Thymus (tissue), 11 donors: ENCODE results near the gene RUBCN. TPM values are rescaled to one million over a fixed set of nuclear protein-coding genes. Genes with fewer than 3 reads are reported as not detected.
"Not testable (repeated sequence)": the region's sequence is repeated elsewhere in the genome, so short reads cannot be mapped to it uniquely, and the experiment has no call there.

Experiments
- DNase-seq, 9 donors: peaks; one replicate each; pipeline ENCODE4 v3.0.0-alpha.2; 2013; ENCODE audit warnings: low spot score in 9 of 9, low read depth in 6 of 9, missing footprints in 1 of 9
- H3K27ac ChIP-seq, 2 donors: one replicate each; pipeline ENCODE4 v1.5.1; 2013; ENCODE audit warnings: control low read depth in 1 of 2, low read depth in 1 of 2, low read length in 1 of 2, mild to moderate bottlenecking in 1 of 2, moderate library complexity in 1 of 2
- H3K27me3 ChIP-seq, 2 donors: one replicate each; pipeline ENCODE4 v1.5.1; 2013; ENCODE audit warnings: low read length in 1 of 2; ENCODE audit not compliant: control insufficient read depth in 2 of 2, insufficient read depth in 1 of 2
- H3K36me3 ChIP-seq, 2 donors: one replicate each; pipeline ENCODE4 v1.5.1; 2013; ENCODE audit warnings: low read length in 1 of 2, mild to moderate bottlenecking in 1 of 2, moderate library complexity in 1 of 2; ENCODE audit not compliant: control insufficient read depth in 2 of 2, insufficient read depth in 2 of 2
- H3K4me1 ChIP-seq, 2 donors: one replicate each; pipeline ENCODE4 v1.5.1; 2013; ENCODE audit warnings: low read length in 2 of 2; ENCODE audit not compliant: control insufficient read depth in 2 of 2, insufficient read depth in 2 of 2
- H3K4me3 ChIP-seq, 2 donors: one replicate each; pipeline ENCODE4 v1.5.1; 2013; ENCODE audit warnings: low read length in 2 of 2, control low read depth in 1 of 2, mild to moderate bottlenecking in 1 of 2
- H3K9me3 ChIP-seq, 2 donors: one replicate each; pipeline ENCODE4 v1.5.1; 2013; ENCODE audit warnings: low read length in 1 of 2, mild to moderate bottlenecking in 1 of 2; ENCODE audit not compliant: control insufficient read depth in 2 of 2, insufficient read depth in 1 of 2
- WGBS: extraction: QIAGEN DNeasy Blood & Tissue Kit; methylation state at CpG from one replicate; pipeline ENCODE4 v1.1.7; 2013; 5-methylcytosine and 5-hydroxymethylcytosine counted together
- polyA plus RNA-seq: library from polyadenylated mRNA; stranded (reverse); fragments of 200-250 nt; gene quantifications from one replicate; pipeline ENCODE4 v1.2.3, GENCODE V29; 2013
- total RNA-seq: library from RNA; stranded (reverse); fragments of 120-200 nt; gene quantifications from one replicate; pipeline ENCODE4 v1.2.4, GENCODE V29; 2013
- donor health status: healthy.

Gene RUBCN
- total and polyA plus RNA-seq, 2 donors = 5.9 to 12.0 TPM

DNA sequence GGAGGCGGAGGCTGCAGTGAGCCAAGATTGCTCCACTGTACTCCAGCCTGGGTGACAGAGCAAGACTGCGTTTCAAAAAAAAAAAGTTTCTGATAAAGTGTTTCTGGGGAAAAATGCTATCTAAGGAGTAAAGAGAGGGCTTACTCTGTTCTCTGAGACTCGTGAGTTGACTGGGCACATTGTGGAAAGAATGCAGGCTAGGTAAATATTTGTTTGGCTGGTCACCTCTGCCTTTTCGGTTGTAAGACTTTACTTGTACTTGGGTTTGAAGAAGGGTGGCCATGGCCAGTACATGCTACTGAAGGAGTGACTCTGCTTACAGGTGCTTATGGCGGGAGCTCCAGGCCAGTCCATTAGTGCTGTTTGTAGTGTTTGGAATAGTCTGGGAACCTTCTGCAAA, 68.7 kb downstream of the RUBCN start:
- Histone ChIP-seq H3K9me3 (no peaks in the 10 kb centered on the region), H3K27ac (no peak overlapping the region), H3K4me1 (peaks cover 0 to 9% of the 10 kb centered on the region in 2 donors), H3K4me3 (no peak overlapping the region), H3K36me3 (peaks cover 6 to 13% of the 10 kb centered on the region in 2 donors), H3K27me3 (no peaks in the 10 kb centered on the region)
- 97% methylated on average over 5 of the region's 5 CpGs for WGBS
- DNase-seq = no peak

DNA sequence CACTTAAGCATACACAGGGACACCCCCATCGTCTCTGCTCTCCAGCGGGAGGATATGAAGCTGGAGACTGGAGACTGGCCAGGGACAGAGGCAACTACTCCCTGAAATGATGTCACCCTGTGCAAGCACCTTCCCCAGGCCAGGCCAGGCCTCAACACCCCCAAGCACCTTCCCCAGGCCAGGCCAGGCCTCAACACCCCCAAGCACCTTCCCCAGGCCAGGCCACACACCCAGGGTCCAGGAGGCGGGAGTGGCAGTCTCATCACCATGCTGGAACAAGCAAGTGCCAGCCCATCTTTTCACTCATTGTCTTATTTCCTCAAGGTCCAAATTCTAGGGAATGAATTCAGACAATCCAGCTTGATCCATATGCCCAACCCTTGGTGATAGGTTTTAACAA, 69.4 kb downstream of the RUBCN start:
- not testable (repeated sequence) for H3K9me3 ChIP-seq, H3K4me3 ChIP-seq, H3K36me3 ChIP-seq, H3K27ac ChIP-seq, H3K27me3 ChIP-seq, DNase-seq, H3K4me1 ChIP-seq
- 94% methylated on average over 1 of the region's 3 CpGs for WGBS

DNA sequence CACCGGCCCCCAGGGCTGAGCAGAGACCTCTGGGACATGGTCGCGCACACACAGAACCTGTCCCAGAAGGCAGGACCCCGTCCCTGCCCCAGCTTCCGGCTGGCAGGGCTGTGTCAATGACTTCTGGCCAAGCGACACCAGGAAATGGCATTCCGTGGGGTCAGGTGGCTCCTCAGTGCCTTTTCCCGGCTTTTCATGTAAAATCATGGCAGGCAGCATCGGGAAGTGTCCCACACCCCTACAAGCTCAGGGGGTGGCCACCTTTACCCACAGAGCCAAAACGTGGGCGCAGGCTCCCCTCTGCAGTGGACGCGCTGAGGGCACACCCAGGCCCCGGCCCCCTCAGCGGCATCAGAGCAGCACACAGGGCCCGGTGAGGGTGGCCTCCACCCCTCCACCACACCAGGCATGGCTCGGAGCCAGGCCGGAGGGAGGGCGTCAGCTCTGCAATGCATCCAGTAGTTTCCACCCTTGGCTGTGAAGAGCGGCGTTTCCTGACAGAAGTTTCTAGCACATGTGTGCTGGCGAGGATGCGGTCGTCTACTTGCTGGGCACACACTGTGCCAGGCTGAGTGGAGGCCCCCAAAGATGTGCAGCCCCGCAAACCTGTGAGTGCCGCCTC, 70.4 kb downstream of the RUBCN start:
- DNase-seq, H3K27ac ChIP-seq, H3K27me3 ChIP-seq, H3K36me3 ChIP-seq, H3K4me3 ChIP-seq, H3K9me3 ChIP-seq: not testable (repeated sequence)
- peaks cover 0 to 11% of the 10 kb centered on the region in 2 donors for H3K4me1 ChIP-seq
- WGBS = 92% methylated on average over 22 of the region's 26 CpGs

DNA sequence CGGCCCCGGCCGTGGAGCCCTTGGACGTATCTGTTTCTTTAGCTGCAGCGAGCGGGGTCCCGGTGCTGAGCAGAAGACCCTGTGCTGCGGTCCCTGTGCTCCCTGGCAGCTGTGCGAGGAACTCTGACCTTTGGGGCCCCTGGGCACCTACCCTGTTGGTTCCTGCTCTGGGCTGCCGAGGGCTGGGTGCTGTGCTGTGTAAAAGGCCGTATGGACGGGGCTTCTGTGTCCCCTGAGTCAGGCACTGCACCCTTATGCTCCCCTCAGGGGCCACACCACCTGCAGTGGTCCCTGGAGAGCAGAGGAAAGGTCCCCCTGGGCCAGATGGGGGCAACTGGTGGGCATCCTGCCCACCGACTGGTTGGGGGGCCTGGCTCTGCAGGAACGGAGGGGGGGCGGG, 71.2 kb downstream of the RUBCN start:
- H3K36me3 ChIP-seq, DNase-seq, H3K27ac ChIP-seq, H3K27me3 ChIP-seq, H3K9me3 ChIP-seq, H3K4me3 ChIP-seq: not testable (repeated sequence)
- WGBS = no CpG with 5 or more reads among the region's 15 CpGs
- peaks cover 0 to 11% of the 10 kb centered on the region in 2 donors for H3K4me1 ChIP-seq

DNA sequence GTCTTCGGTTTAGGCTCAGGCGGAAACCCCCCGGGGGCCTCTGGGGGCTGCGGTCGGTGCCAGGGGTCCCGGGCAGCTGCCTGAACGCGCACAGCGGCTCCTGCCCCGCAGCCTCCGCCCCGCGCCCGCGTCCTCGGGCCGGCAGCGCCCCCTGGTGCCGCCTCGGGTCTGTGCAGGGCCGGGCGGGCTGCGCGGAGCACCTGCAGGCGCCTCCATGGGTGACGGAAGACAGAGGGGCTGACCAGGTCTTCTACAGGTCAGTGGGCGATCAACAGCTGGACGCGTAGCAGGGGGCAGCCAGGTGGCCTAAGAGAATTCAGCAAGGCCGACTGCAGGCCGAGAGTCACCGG, 71.6 kb downstream of the RUBCN start:
- not testable (repeated sequence) for DNase-seq, H3K27me3 ChIP-seq, H3K9me3 ChIP-seq, H3K27ac ChIP-seq, H3K4me3 ChIP-seq, H3K36me3 ChIP-seq
- WGBS = 0% methylated on average over 3 of the region's 32 CpGs
- H3K4me1 ChIP-seq = peaks cover 0 to 11% of the 10 kb centered on the region in 2 donors

DNA sequence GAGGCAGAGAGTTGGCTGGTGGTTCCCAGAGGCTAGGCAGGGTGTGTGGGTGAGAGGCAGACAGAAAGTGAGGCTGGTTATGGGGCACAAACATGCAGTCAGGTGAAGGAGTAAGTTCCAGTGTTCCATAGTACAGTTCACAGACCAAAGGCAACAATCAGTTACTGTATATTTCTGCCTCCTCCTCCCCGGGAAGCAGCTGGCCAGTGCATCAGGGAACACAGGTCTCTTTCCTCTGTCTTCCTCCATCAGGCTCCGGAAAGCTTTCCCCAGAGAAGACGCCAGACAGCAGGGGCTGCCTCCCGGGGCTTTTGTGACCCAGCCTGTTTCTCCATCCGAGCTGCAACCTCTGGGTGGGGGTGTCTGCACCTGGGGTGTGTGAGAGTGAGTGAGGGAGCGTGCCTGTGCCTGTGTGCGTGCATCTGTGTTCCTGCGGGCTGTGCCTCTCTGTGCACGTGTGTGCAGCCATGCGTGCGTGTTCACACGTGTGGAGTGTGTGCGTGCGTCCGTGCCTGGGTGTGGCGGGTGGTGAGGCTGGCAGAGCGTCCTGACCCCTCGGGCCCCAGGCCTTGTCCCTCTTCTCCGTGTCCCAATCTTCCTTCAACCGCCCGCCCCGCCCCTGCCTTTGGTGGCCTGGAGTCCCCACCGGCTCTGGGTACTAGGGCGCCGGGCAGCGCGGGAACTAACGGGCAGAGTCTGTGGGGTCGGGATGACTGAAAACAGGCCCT, 72.1 kb downstream of the RUBCN start:
- not testable (repeated sequence) for H3K27me3 ChIP-seq, H3K4me3 ChIP-seq, H3K27ac ChIP-seq, H3K36me3 ChIP-seq, H3K9me3 ChIP-seq
- peaks cover 0 to 11% of the 10 kb centered on the region in 2 donors for H3K4me1 ChIP-seq
- 5% methylated on average over 28 of the region's 29 CpGs for WGBS
- peak in 2 of 9 donors; percentile 4 to 11 for DNase-seq

DNA sequence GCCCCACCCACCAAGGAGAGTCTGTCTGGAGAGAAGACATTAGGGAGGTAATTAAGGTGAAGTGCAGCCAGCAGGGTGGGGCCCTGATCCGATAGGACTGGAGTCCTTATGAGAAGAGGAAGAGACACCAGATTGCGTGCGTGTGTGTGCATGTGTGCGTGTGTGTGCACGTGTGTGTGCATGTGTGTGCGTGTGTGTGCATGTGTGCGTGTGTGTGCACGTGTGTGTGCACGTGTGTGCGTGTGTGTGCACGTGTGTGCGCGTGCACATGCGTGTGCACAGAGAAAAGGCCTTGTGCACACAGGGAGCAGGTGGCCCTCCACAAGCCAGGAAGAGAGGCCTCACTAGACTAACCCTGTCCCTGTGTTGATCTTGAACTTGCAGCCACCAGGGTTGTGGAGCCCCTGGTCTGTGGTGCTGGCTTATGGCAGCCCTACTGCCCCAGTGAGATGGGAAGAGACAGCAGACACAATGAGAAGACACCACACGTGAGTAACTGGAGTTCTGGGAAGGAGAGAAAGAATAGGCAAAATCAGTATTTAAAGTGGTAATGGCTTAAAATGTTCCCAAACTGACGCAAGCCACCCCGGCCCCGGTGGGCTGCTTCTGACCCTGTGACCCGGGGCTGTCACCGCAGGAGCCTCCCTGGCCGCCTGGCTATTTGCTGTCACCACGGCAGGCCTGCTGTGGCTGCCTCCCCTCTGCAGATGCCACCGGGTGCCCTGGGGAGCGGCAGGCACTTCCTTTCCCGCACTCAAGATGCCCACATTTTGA, 73.2 kb downstream of the RUBCN start:
- not testable (repeated sequence) for H3K4me3 ChIP-seq, H3K27me3 ChIP-seq, DNase-seq, H3K27ac ChIP-seq, H3K9me3 ChIP-seq, H3K36me3 ChIP-seq
- peaks cover 0 to 11% of the 10 kb centered on the region in 2 donors for H3K4me1 ChIP-seq
- WGBS = 79% methylated on average over 18 of the region's 25 CpGs

DNA sequence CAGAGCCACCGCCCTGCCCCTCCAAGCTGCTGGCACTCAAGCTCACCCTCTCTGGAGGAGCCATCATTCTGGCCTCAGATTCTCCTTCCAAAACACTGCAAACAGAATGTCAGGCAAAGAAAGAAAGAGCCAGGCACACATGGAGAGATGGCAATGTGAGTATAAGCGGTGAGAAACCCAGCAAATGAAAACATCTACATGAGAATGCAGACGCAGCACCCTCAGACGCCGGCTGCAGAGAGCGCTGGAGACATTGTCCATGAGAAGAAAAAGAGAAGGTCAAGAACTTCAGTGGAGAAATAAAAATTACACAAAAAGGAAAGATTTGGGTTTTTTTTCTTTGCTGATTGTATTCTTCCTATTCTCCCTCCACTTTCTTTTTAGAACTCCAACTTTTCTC, 74.4 kb downstream of the RUBCN start:
- not testable (repeated sequence) for H3K27me3 ChIP-seq, H3K4me3 ChIP-seq, H3K36me3 ChIP-seq, H3K27ac ChIP-seq, DNase-seq, H3K9me3 ChIP-seq
- WGBS = 78% methylated on average over 6 of the region's 6 CpGs
- peaks cover 0 to 11% of the 10 kb centered on the region in 2 donors for H3K4me1 ChIP-seq

DNA sequence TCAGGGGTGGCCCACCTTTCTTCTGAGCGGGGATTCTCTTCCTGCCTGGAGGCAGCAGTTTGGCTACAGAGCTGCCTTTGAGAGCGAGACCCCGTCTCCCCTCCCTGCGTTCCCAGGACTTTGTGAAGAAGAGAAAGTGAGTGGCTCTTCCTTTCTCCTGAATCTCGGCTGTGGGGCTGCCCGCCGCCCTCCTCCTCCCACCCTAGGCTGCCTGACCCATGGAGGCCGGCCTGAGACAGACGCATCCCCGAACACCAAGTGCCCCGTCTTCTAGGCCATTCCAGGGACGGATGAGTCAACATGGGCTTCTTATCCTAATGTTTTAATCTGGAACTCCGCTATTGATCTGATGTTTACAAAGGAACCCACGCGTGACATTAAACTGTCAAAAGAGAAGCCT, 74.8 kb downstream of the RUBCN start:
- 96% methylated on average over 15 of the region's 15 CpGs for WGBS
- not testable (repeated sequence) for H3K27me3 ChIP-seq, H3K36me3 ChIP-seq, H3K9me3 ChIP-seq, H3K4me3 ChIP-seq, H3K27ac ChIP-seq, DNase-seq
- H3K4me1 ChIP-seq = peaks cover 0 to 11% of the 10 kb centered on the region in 2 donors
